Transverse colon (tissue), 4 donors: Measurements from ENCODE around the gene SMAP2. TPM values are rescaled to one million over a fixed set of nuclear protein-coding genes. Genes with fewer than 3 reads are reported as not detected.
A peak's percentile ranks its signal among the peaks of the same experiment; 100 is the strongest.

Source experiments
- DNase-seq: peaks from one replicate; pipeline ENCODE4 v3.0.0-alpha.2; 2019
- H3K27ac ChIP-seq, 4 donors: fragments of 200-600 bp; sonication (generic); 2 replicates each; pipeline ENCODE4 v1.5.1; 2016 to 2018; ENCODE audit warnings: inconsistent platforms in 4 of 4
- H3K27me3 ChIP-seq: fragments of 200-600 bp; sonication (generic); 2 replicates; pipeline ENCODE4 v1.5.1; 2017; ENCODE audit warnings: inconsistent platforms
- H3K36me3 ChIP-seq, 4 donors: fragments of 200-600 bp; sonication (generic); 2 replicates each; pipeline ENCODE4 v1.5.1; 2017 to 2019; ENCODE audit warnings: inconsistent platforms in 4 of 4
- H3K4me1 ChIP-seq, 4 donors: fragments of 200-600 bp; sonication (generic); 2 replicates each; pipeline ENCODE4 v1.5.1; 2017 to 2020; ENCODE audit warnings: inconsistent platforms in 4 of 4
- H3K4me3 ChIP-seq, 4 donors: fragments of 200-600 bp; sonication (generic); 1 replicate in 1 of 4; 2 replicates in 3 of 4; pipeline versions ENCODE4 v1.5.1 to v1.6.1; 2017 to 2019; ENCODE audit warnings: inconsistent platforms in 4 of 4
- H3K9me3 ChIP-seq, 2 donors: fragments of 200-600 bp; sonication (generic); 2 replicates each; pipeline ENCODE4 v1.5.1; 2017 to 2019; ENCODE audit warnings: inconsistent platforms in 2 of 2
- CTCF ChIP-seq, 5 experiments: fragments of 200-600 bp in 3 of 5; fragments of 450-650 bp in 2 of 5; sonication (generic) in 3 of 5; IDR thresholded peaks; 1 replicate in 2 of 5; 2 replicates in 3 of 5; pipeline ENCODE4 v1.5.1; 2016 to 2017; ENCODE audit warnings: antibody characterized with exemption in 5 of 5, inconsistent platforms in 3 of 5, mild to moderate bottlenecking in 2 of 5, moderate library complexity in 1 of 5
- EP300 ChIP-seq: sonication (generic); formaldehyde crosslinking; IDR thresholded peaks from one replicate; pipeline ENCODE4 v1.6.1; 2017; ENCODE audit warnings: antibody characterized with exemption, low read depth
- POLR2A ChIP-seq: fragments of 450-650 bp; IDR thresholded peaks from one replicate; pipeline ENCODE4 v1.6.1; 2016; ENCODE audit warnings: antibody characterized with exemption, mild to moderate bottlenecking, moderate library complexity
- POLR2AphosphoS5 ChIP-seq, 3 donors: sonication (generic); formaldehyde crosslinking; IDR thresholded peaks; one replicate each; pipeline ENCODE4 v1.6.1; 2016; ENCODE audit warnings: antibody characterized with exemption in 3 of 3
- WGBS, 2 donors: methylation state at CpG; one replicate each; pipeline ENCODE4 v1.1.5; 2018; ENCODE audit warnings: low coverage in 1 of 2; 5-methylcytosine and 5-hydroxymethylcytosine counted together
- in situ Hi-C, 4 donors: fragments of 200-750 bp; cut with MboI; loops; one replicate each; pipeline versions ENCODE4 v1.15.0 to v1.15.1; 2017; ENCODE audit warnings: low sequenced_read_pairs in 3 of 4, low pct_ligation_motif_present in 1 of 4, low pct_unique_long_range_greater_than_20kb in 1 of 4
- intact Hi-C: fragments of 100-400 bp; cut with DNase I; formaldehyde crosslinking; loops from one replicate; pipeline ENCODE4 v1.15.1; 2023; ENCODE audit warnings: low total_unique reads
- total RNA-seq, 4 donors: library from RNA; depleted of rRNA; stranded (reverse); fragments of >200 nt; gene quantifications; one replicate each; pipeline ENCODE4 v1.1.0, GENCODE V29; 2016

SMAP2 gene
- total RNA-seq, 4 donors from 2014 or later = 20.1 to 47.0 (median 33.8) TPM

GRCh38 chr1:40435471-40435870 is 61.9 kb downstream of the SMAP2 start:
- Histone ChIP-seq H3K36me3 (no peaks in the 10 kb centered on the region), H3K4me3 (no peak overlapping the region), H3K27ac (no peak overlapping the region), H3K9me3 (no peaks in the 10 kb centered on the region), H3K27me3 (no peaks in the 10 kb centered on the region), H3K4me1 (no peaks in the 10 kb centered on the region)
- in situ Hi-C loops (loop anchor here in 2 of 4 donors (10.0 to 25.0 kb wide), 2 partner anchors 291 to 298 kb away; no protein-coding TSS in a partner anchor), intact Hi-C loops (no loop called here)
- DNase-seq = no peak
- 85 to 97% methylated on average over 2 to 5 of the region's 5 CpGs for WGBS, 2 donors
- TF ChIP-seq CTCF (IDR thresholded peaks at IDR 0.05) (no peak), EP300 (no peak), POLR2A (no peak), POLR2AphosphoS5 (IDR thresholded peaks at IDR 0.05) (no peak)

GRCh38 chr1:40435876-40436275 is 62.3 kb downstream of the SMAP2 start:
- in situ Hi-C loops = loop anchor here in 2 of 4 donors (10.0 to 25.0 kb wide), 2 partner anchors 291 to 299 kb away; no protein-coding TSS in a partner anchor
- Histone ChIP-seq H3K9me3 (no peaks in the 10 kb centered on the region), H3K4me1 (no peaks in the 10 kb centered on the region), H3K4me3 (no peak overlapping the region), H3K36me3 (no peaks in the 10 kb centered on the region), H3K27ac (no peak overlapping the region), H3K27me3 (no peaks in the 10 kb centered on the region)
- intact Hi-C loops = no loop called here
- WGBS, 2 donors = 85 to 90% methylated on average over 2 to 4 of the region's 4 CpGs
- no peak for TF ChIP-seq EP300
- TF ChIP-seq POLR2AphosphoS5 (IDR thresholded peaks at IDR 0.05) = no peak
- TF ChIP-seq POLR2A = no peak
- no peak for TF ChIP-seq CTCF (IDR thresholded peaks at IDR 0.05)
- no peak for DNase-seq

GRCh38 chr1:40438391-40439015 is 65.0 kb downstream of the SMAP2 start:
- intact Hi-C loops = no loop called here
- no peaks in the 10 kb centered on the region for H3K36me3 ChIP-seq
- H3K4me3 ChIP-seq = no peak overlapping the region
- H3K27ac ChIP-seq = no peak overlapping the region
- no peak for TF ChIP-seq EP300
- peak; percentile 43 to 67 (median 50) for TF ChIP-seq CTCF (IDR thresholded peaks at IDR 0.05)
- in situ Hi-C loops = loop anchor here in 2 of 4 donors (10.0 to 25.0 kb wide), 2 partner anchors 294 to 301 kb away; no protein-coding TSS in a partner anchor
- DNase-seq = no peak
- 62 to 64% methylated on average over 3 of the region's 3 CpGs for WGBS, 2 donors
- no peaks in the 10 kb centered on the region for H3K9me3 ChIP-seq
- no peaks in the 10 kb centered on the region for H3K27me3 ChIP-seq
- no peaks in the 10 kb centered on the region for H3K4me1 ChIP-seq

GRCh38 chr1:40439247-40439646 is 65.7 kb downstream of the SMAP2 start:
- Histone ChIP-seq H3K27ac (no peak overlapping the region), H3K4me1 (no peaks in the 10 kb centered on the region), H3K9me3 (no peaks in the 10 kb centered on the region), H3K4me3 (no peak overlapping the region), H3K36me3 (no peaks in the 10 kb centered on the region), H3K27me3 (no peaks in the 10 kb centered on the region)
- DNase-seq = no peak
- in situ Hi-C loops (loop anchor here in 2 of 4 donors (10.0 to 25.0 kb wide), 2 partner anchors 294 to 302 kb away; no protein-coding TSS in a partner anchor), intact Hi-C loops (no loop called here)
- WGBS, 2 donors = 84 to 86% methylated on average over 4 to 5 of the region's 5 CpGs
- TF ChIP-seq POLR2AphosphoS5 (IDR thresholded peaks at IDR 0.05) (no peak), CTCF (IDR thresholded peaks at IDR 0.05) (no peak), EP300 (no peak), POLR2A (no peak)
